ENCODE data around the gene UBE2E2. TPM values are rescaled to one million over a fixed set of nuclear protein-coding genes. Genes with fewer than 3 reads are reported as not detected.
A peak's percentile ranks its signal among the peaks of the same experiment; 100 is the strongest.
"Not testable (repeated sequence)": the region's sequence is repeated elsewhere in the genome, so short reads cannot be mapped to it uniquely, and the experiment has no call there.

Gene UBE2E2
- total RNA-seq, 1 donor from 2014 or later = 34.1 TPM

DNA sequence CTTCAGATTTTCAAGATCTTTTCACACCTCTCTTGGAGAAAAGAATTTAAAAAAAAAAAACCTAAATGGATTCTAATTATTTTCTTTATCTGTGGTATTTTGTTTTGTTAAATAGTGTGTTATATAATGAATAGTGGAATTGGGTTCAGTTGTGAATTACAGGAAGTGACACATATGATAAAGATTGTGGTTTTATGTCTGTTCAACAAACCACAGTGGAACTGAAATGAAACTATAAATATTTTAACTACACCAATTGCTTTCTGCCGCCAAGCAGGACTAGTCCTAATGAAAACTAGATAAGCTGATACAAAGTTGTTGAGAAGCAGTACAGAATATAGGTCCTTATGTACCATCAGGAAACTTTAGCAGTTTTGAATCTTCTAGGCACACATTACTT, 121.6 kb downstream of the UBE2E2 start:
- DNase-seq (ENCODE audit: low read depth, low spot score) = peak; percentile 44

- no peak for DNase-seq (ENCODE audit: low read depth, low spot score)
These were observed 122.4 kb downstream of the UBE2E2 start for GRCh38 chr3:23325466-23326065.

DNA sequence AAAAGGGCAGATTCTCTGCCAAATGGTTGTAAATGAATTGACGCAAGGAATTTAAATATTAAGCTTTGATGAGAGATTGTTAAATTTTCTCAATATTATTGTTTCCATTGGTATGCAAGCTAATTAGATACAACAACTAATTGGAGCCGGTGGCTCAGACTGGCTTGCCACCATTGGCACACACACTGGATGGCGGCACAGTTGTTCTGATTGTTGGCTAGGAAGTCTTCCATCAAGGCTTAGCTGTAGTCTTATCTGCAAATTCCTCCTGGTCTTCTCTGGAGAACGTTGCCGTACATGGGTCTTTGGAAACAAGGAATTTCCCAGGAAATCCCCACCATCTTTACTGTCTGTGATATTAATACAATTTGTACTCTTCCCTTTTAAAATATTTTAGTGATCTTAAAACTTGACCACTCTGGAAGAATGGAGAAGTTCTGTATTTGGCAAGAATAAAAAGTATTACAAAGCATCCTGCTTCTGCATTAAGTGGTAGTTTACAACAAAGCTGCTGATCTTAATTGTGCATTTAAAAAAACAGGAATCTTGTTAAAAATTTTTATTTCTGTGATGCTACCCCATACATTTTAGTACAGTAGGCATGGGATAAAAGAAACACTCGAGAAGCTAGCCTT, 126.5 kb downstream of the UBE2E2 start:
- DNase-seq (ENCODE audit: low read depth, low spot score) = no peak

DNA sequence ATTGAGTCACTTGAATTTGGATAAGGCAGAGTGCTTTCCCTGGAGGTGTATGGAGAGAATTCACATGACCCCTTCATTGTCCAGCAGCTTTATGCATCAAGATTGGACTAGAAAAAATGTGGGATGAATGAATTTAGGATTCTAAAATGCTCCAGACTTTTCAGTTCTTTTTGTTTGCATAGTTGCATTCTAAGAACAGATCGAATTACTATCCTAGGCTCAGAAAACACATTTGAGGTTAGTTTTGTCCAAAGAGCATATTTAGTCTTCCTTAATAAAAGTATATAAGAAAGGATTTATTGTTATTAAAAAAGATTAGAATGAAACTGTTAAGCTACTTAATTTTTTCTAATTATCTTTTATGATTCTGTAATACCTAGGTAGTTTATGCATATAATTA, 127.4 kb downstream of the UBE2E2 start:
- DNase-seq (ENCODE audit: low read depth, low spot score) = no peak

DNA sequence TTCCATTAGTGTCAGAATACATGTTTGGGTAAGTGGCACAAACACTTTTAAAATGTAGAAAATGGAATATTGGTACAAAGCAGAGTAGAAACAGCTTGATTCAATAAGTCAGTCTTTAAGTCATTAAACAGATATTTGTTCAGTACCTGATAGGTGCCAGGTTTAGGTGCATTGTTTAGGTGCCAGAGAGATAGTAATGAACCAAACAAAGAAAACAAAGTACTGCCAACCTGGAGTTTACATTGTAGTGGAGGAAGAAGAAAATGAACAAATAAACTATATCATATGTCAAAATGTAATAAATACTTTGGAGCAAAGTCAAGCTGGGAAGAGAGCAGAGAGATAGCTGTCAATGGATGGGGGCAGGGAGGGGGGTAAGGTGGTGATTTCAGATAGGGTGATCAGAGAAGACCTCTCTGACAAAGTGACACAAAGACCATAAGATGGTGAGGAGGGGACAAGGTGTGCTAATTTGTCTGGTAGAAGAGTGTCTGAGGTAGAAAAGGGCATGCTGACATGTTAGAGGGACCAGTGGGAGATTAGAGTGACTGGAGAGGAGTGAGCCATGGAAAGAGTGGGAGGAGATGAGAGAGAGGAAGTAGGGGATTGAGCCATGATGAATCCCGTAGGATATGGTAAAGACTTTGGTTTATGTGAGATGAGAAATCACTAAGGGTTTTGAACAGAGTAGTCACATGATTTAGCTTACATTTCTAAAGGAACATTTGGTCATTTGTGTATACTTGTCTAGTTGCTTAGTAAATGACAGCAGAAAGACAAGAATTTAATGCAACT, 128.2 kb downstream of the UBE2E2 start:
- DNase-seq (ENCODE audit: low read depth, low spot score) = no peak

GRCh38 chr3:23333633-23334032, 130.5 kb downstream of the UBE2E2 start:
- no peak for DNase-seq (ENCODE audit: low read depth, low spot score)

- DNase-seq (ENCODE audit: low read depth, low spot score) = not testable (repeated sequence)
These were observed 133.7 kb downstream of the UBE2E2 start for GRCh38 chr3:23336853-23337252.

GRCh38 chr3:23341147-23341838, 138.2 kb downstream of the UBE2E2 start:
- no peak for DNase-seq (ENCODE audit: low read depth, low spot score)

GRCh38 chr3:23342343-23342742, 139.2 kb downstream of the UBE2E2 start:
- DNase-seq (ENCODE audit: low read depth, low spot score) = no peak

DNA sequence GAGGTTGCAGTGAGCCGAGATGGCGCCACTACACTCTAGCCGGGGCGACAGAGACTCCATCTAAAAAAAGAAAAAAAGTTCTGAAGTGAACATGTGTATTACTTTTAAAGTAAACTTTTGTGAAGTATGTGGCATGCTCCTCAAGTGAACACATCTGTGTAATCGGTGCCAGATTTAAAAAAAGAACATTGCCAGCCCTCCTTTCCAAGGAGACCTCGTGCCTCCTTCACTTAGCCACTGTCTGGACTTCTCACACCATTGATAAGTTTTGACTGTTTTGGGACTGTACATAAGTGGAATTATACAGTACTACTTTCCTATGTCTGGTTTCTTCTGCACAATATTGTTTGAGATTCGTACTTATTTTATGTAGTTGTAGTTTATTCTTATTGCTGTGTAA, 140.4 kb downstream of the UBE2E2 start:
- no peak for DNase-seq (ENCODE audit: low read depth, low spot score)

GRCh38 chr3:23344886-23345285, 141.8 kb downstream of the UBE2E2 start:
- no peak for DNase-seq (ENCODE audit: low read depth, low spot score)

DNA sequence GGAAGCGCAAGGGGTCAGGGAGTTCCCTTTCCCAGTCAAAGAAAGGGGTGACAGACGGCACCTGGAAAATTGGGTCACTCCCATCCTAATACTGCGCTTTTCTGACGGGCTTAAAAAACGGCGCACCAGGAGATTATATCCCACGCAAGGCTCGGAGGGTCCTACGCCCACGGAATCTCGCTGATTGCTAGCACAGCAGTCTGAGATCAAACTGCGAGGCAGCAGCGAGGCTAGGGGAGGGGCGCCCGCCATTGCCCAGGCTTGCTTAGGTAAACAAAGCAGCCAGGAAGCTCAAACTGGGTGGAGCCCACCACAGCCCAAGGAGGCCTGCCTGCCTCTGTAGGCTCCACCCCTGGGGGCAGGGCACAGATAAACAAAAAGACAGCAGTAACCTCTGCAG, 146.3 kb downstream of the UBE2E2 start:
- not testable (repeated sequence) for DNase-seq (ENCODE audit: low read depth, low spot score)

DNA sequence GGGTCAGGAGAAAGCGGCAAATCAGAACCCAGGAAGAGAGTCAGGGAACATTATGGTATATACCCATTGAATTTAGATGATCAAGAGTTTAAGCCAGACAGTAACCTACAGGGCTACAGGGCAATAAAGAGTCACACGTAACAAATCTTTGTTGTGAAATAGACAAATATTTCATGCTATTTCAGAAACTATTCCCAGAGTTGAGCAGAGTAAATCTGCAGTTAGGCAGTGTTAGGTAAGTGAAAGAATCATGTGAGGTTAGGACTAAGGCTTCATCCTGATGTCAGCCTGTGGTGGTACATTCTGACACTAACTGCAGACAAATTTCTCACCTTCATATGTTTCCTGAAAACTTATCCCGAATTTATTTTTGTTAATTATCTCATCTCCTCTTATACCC, 153.0 kb downstream of the UBE2E2 start:
- no peak for DNase-seq (ENCODE audit: low read depth, low spot score)

- DNase-seq (ENCODE audit: low read depth, low spot score) = no peak
These were observed 153.8 kb downstream of the UBE2E2 start for GRCh38 chr3:23356923-23357322.

- DNase-seq (ENCODE audit: low read depth, low spot score) = no peak
These were observed 156.0 kb downstream of the UBE2E2 start for GRCh38 chr3:23359116-23359515.

DNA sequence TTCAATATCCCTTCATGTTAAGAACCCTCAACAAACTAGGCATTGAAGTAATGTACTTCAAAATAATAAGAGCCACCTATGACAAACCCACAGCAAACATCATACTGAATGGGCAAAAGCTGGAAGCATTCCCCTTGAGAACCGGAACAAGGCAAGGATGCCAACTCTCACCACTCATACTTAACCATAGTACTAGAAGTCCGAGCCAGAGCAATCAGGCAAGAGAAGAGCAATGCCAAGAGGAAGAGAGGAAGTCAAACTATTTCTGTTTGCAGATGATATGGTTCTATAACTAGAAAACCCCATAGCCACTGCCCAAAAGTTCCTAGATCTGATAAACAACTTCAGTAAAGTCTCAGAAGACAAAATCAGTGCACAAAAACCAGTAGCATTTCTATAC, 161.9 kb downstream of the UBE2E2 start:
- DNase-seq (ENCODE audit: low read depth, low spot score) = peak; percentile 68

- DNase-seq (ENCODE audit: low read depth, low spot score) = no peak
These were observed 165.6 kb downstream of the UBE2E2 start for GRCh38 chr3:23368731-23369130.

DNA sequence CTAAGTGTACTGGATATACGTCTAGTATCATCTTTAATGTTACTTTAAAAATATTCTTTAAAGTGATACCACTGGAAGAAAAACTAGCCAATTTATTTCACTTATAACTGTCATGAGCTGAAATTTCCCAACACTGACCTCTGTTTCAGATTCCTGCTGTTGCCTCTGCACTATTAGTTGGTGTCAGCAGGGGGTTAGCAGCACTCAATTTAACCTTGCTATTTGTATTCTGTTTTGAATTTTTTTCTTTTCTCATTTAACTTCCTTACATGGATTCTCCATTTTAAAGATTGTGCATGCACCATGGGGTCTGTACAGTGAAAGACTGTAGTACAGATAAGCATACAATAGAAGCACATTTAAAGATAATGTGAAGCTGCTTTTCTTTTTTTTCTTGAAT, 169.2 kb downstream of the UBE2E2 start:
- no peak for DNase-seq (ENCODE audit: low read depth, low spot score)

DNA sequence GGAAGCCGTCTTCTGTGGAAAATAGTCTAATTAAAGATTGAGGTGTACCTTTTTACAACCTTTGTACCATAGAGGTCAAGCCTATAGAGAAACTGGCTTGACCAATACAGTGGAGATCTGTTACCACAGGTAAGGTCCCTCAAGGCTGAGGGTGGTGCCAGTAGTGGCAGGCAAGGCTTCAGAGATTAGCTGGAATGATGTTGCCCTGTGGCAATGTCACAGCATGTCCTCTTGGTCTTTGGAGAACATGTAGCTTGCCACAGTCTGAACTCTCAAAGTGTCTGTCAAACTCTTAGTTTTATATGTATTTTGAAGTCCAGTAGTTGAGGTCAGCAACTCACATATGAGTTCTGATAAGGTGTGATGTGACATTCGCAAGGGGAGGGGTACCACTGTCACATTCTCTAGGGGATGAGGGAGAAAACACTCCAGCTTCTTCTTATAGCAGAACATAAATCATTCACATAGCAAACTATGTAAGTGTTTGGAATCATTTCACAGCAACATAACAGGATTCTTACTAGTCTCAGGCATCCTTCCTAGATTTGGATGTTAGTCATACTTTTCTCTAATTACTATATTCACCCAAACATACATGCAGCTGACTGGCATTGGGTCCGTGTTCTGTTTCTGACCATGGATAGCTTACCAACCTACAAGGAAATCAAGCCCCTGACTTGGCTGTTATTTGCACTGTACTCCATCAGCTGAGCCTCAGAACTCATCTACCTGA, 173.6 kb downstream of the UBE2E2 start:
- DNase-seq (ENCODE audit: low read depth, low spot score) = no peak

DNA sequence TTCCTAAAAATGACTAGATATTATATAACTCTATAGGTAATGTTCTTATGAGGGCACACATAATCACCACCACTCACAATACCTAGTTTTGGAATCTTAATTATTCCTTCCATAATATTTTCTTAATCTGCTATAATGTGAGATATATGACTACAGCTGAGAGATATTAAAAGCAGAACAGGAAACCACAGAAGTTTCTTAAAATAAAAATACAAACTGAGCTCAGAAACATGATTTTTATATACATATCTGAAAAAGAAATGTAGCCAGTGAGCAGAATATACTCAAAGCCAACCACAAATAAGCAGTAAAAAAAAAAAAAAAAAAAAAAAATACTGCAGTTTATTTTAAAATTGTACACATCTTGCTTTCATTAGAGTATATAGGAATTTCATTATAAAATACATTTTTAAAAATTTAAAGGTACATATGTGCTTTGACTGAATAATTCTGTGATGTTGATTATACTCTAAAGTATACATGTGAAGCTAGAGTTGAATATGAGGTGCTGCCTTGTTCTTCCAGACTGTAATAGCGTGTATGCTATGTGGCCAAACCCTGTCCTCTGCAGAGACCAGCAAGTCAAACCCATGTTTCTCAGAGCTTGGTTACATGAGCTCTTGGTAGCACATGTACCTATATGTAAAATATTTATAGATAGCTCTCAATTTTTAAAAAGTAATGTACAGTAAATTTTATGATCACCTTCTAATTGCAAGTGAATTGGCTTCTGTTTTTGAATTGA, 175.0 kb downstream of the UBE2E2 start:
- no peak for DNase-seq (ENCODE audit: low read depth, low spot score)

GRCh38 chr3:23383875-23384274, 180.7 kb downstream of the UBE2E2 start:
- DNase-seq (ENCODE audit: low read depth, low spot score) = no peak
